Measurements from ENCODE around the gene PSMG4. TPM values are rescaled to one million over a fixed set of nuclear protein-coding genes. Genes with fewer than 3 reads are reported as not detected.
A peak's percentile ranks its signal among the peaks of the same experiment; 100 is the strongest.

Gene PSMG4
- total RNA-seq, 2 donors from 2014 or later, result 10.0 to 21.6 TPM

GRCh38 chr6:3232017-3232945 lies 26.5 kb upstream of the PSMG4 start:
- intact Hi-C loops (cut with DNase I), result no loop called here
- H3K27ac ChIP-seq, result no peak overlapping the region
- no peak for TF ChIP-seq CTCF (IDR thresholded peaks at IDR 0.05)
- peak overlapping the region; percentile 41 for H3K4me3 ChIP-seq
- H3K9me3 ChIP-seq, result no peaks in the 10 kb centered on the region
- peaks cover 21% of the 10 kb centered on the region for H3K4me1 ChIP-seq
- peaks cover 69% of the 10 kb centered on the region for H3K27me3 ChIP-seq
- H3K9ac ChIP-seq (ENCODE audit: low read depth in 2 of 2, low read length in 2 of 2), result peak overlapping the region; percentile 12 to 54
- H3K36me3 ChIP-seq, result no peaks in the 10 kb centered on the region
- DNase-seq, result no peak

- no peak overlapping the region for H3K27ac ChIP-seq
- intact Hi-C loops (cut with DNase I), result no loop called here
- no peak for TF ChIP-seq CTCF (IDR thresholded peaks at IDR 0.05)
- peaks cover 59% of the 10 kb centered on the region for H3K27me3 ChIP-seq
- no peak overlapping the region for H3K4me3 ChIP-seq
- no peak overlapping the region for H3K9ac ChIP-seq (ENCODE audit: low read depth in 2 of 2, low read length in 2 of 2)
- no peaks in the 10 kb centered on the region for H3K9me3 ChIP-seq
- no peak for DNase-seq
- no peaks in the 10 kb centered on the region for H3K36me3 ChIP-seq
- H3K4me1 ChIP-seq, result peaks cover 13% of the 10 kb centered on the region
These were observed 25.4 kb upstream of the PSMG4 start for GRCh38 chr6:3233321-3233720.

GRCh38 chr6:3233904-3234303 lies 24.8 kb upstream of the PSMG4 start:
- no peak overlapping the region for H3K4me3 ChIP-seq
- H3K36me3 ChIP-seq, result no peaks in the 10 kb centered on the region
- intact Hi-C loops (cut with DNase I), result no loop called here
- peaks cover 13% of the 10 kb centered on the region for H3K4me1 ChIP-seq
- H3K9me3 ChIP-seq, result no peaks in the 10 kb centered on the region
- H3K27me3 ChIP-seq, result peaks cover 54% of the 10 kb centered on the region
- no peak overlapping the region for H3K27ac ChIP-seq
- DNase-seq, result no peak
- H3K9ac ChIP-seq (ENCODE audit: low read depth in 2 of 2, low read length in 2 of 2), result no peak overlapping the region
- TF ChIP-seq CTCF (IDR thresholded peaks at IDR 0.05), result no peak

GRCh38 chr6:3235486-3235885 lies 23.3 kb upstream of the PSMG4 start:
- Histone ChIP-seq H3K9me3 (no peaks in the 10 kb centered on the region), H3K4me3 (no peak overlapping the region), H3K27ac (no peak overlapping the region), H3K9ac (ENCODE audit: low read depth in 2 of 2, low read length in 2 of 2) (no peak overlapping the region), H3K36me3 (no peaks in the 10 kb centered on the region), H3K4me1 (peaks cover 5% of the 10 kb centered on the region), H3K27me3 (peaks cover 38% of the 10 kb centered on the region)
- no peak for DNase-seq
- TF ChIP-seq CTCF (IDR thresholded peaks at IDR 0.05), result no peak
- intact Hi-C loops (cut with DNase I), result no loop called here

- Histone ChIP-seq H3K27me3 (peaks cover 33% of the 10 kb centered on the region), H3K27ac (no peak overlapping the region), H3K4me1 (peaks cover 5% of the 10 kb centered on the region), H3K9ac (ENCODE audit: low read depth in 2 of 2, low read length in 2 of 2) (no peak overlapping the region), H3K36me3 (no peaks in the 10 kb centered on the region), H3K9me3 (no peaks in the 10 kb centered on the region), H3K4me3 (no peak overlapping the region)
- no peak for DNase-seq
- TF ChIP-seq CTCF (IDR thresholded peaks at IDR 0.05), result no peak
- intact Hi-C loops (cut with DNase I), result no loop called here
These were observed 22.7 kb upstream of the PSMG4 start for GRCh38 chr6:3236005-3236404.
